ENCODE measurements around the gene TMEM41B.
"Not testable (repeated sequence)": the region's sequence is repeated elsewhere in the genome, so short reads cannot be mapped to it uniquely, and the experiment has no call there.

The TMEM41B gene

GRCh38 chr11:9259981-9260837, 54.2 kb downstream of the TMEM41B start:
- Histone ChIP-seq H3K9me3 (ENCODE audit: low read length) (no peaks in the 10 kb centered on the region), H3K4me2 (ENCODE audit: low read length) (no peak overlapping the region), H4K20me1 (ENCODE audit: insufficient read depth, low read length) (no peaks in the 10 kb centered on the region), H3K9ac (ENCODE audit: low read length) (no peak overlapping the region), H3K79me2 (ENCODE audit: insufficient read depth, low read length) (no peaks in the 10 kb centered on the region), H3K4me1 (ENCODE audit: insufficient read depth, low read length, severe bottlenecking) (peaks cover 20% of the 10 kb centered on the region), H3K36me3 (ENCODE audit: insufficient read depth, low read length) (no peaks in the 10 kb centered on the region), H3K9me2 (ENCODE audit: low read depth, low read length) (no peaks in the 10 kb centered on the region), H3K27ac (ENCODE audit: low read depth, low read length, poor library complexity, severe bottlenecking) (no peak overlapping the region), H3F3A (ENCODE audit: insufficient read depth, low read length) (no peaks in the 10 kb centered on the region), H2AFZ (ENCODE audit: low read length) (no peak overlapping the region), H3K4me3 (ENCODE audit: low read depth, low read length, poor library complexity, severe bottlenecking) (no peak overlapping the region), H3K27me3 (ENCODE audit: insufficient read depth, low read length) (no peaks in the 10 kb centered on the region)
- TF ChIP-seq CTCF (IDR thresholded peaks at IDR 0.05; ENCODE audit: low read length): peak; percentile 29; the same call in 1 of the 2 replicates
- TF ChIP-seq EZH2 (IDR thresholded peaks at IDR 0.05; ENCODE audit: borderline replicate concordance, low read length): no peak

- H3K9me2 ChIP-seq (ENCODE audit: low read depth, low read length); H3F3A ChIP-seq (ENCODE audit: insufficient read depth, low read length); H3K27ac ChIP-seq (ENCODE audit: low read depth, low read length, poor library complexity, severe bottlenecking); H3K36me3 ChIP-seq (ENCODE audit: insufficient read depth, low read length); H2AFZ ChIP-seq (ENCODE audit: low read length); H3K4me1 ChIP-seq (ENCODE audit: insufficient read depth, low read length, severe bottlenecking); H3K27me3 ChIP-seq (ENCODE audit: insufficient read depth, low read length); H3K79me2 ChIP-seq (ENCODE audit: insufficient read depth, low read length); H4K20me1 ChIP-seq (ENCODE audit: insufficient read depth, low read length); H3K9ac ChIP-seq (ENCODE audit: low read length); H3K9me3 ChIP-seq (ENCODE audit: low read length); H3K4me3 ChIP-seq (ENCODE audit: low read depth, low read length, poor library complexity, severe bottlenecking); H3K4me2 ChIP-seq (ENCODE audit: low read length): not testable (repeated sequence)
Measured at GRCh38 chr11:9258279-9258678, 56.1 kb downstream of the TMEM41B start.

GRCh38 chr11:9254416-9254815, 60.0 kb downstream of the TMEM41B start:
- no peaks in the 10 kb centered on the region for H3F3A ChIP-seq (ENCODE audit: insufficient read depth, low read length)
- H3K9ac ChIP-seq (ENCODE audit: low read length): no peak overlapping the region
- TF ChIP-seq CTCF (IDR thresholded peaks at IDR 0.05; ENCODE audit: low read length) (no peak), EZH2 (IDR thresholded peaks at IDR 0.05; ENCODE audit: borderline replicate concordance, low read length) (no peak)
- no peaks in the 10 kb centered on the region for H3K9me2 ChIP-seq (ENCODE audit: low read depth, low read length)
- H3K27ac ChIP-seq (ENCODE audit: low read depth, low read length, poor library complexity, severe bottlenecking): no peak overlapping the region
- no peaks in the 10 kb centered on the region for H3K79me2 ChIP-seq (ENCODE audit: insufficient read depth, low read length)
- no peak overlapping the region for H3K4me2 ChIP-seq (ENCODE audit: low read length)
- no peak overlapping the region for H2AFZ ChIP-seq (ENCODE audit: low read length)
- no peaks in the 10 kb centered on the region for H3K4me1 ChIP-seq (ENCODE audit: insufficient read depth, low read length, severe bottlenecking)
- H3K36me3 ChIP-seq (ENCODE audit: insufficient read depth, low read length): no peaks in the 10 kb centered on the region
- H4K20me1 ChIP-seq (ENCODE audit: insufficient read depth, low read length): no peaks in the 10 kb centered on the region
- no peaks in the 10 kb centered on the region for H3K27me3 ChIP-seq (ENCODE audit: insufficient read depth, low read length)
- H3K9me3 ChIP-seq (ENCODE audit: low read length): no peaks in the 10 kb centered on the region
- no peak overlapping the region for H3K4me3 ChIP-seq (ENCODE audit: low read depth, low read length, poor library complexity, severe bottlenecking)

GRCh38 chr11:9253086-9253485, 61.3 kb downstream of the TMEM41B start:
- H3K79me2 ChIP-seq (ENCODE audit: insufficient read depth, low read length): no peaks in the 10 kb centered on the region
- no peaks in the 10 kb centered on the region; the same call in 1 of the 2 replicates for H3K27me3 ChIP-seq (ENCODE audit: insufficient read depth, low read length)
- no peak overlapping the region for H3K4me3 ChIP-seq (ENCODE audit: low read depth, low read length, poor library complexity, severe bottlenecking)
- no peaks in the 10 kb centered on the region for H3K9me2 ChIP-seq (ENCODE audit: low read depth, low read length)
- H2AFZ ChIP-seq (ENCODE audit: low read length): no peak overlapping the region
- H3K9me3 ChIP-seq (ENCODE audit: low read length): no peaks in the 10 kb centered on the region
- no peak overlapping the region for H3K9ac ChIP-seq (ENCODE audit: low read length)
- H3K27ac ChIP-seq (ENCODE audit: low read depth, low read length, poor library complexity, severe bottlenecking): no peak overlapping the region
- no peak overlapping the region for H3K4me2 ChIP-seq (ENCODE audit: low read length)
- no peaks in the 10 kb centered on the region for H3K36me3 ChIP-seq (ENCODE audit: insufficient read depth, low read length)
- H4K20me1 ChIP-seq (ENCODE audit: insufficient read depth, low read length): no peaks in the 10 kb centered on the region
- TF ChIP-seq EZH2 (IDR thresholded peaks at IDR 0.05; ENCODE audit: borderline replicate concordance, low read length) (no peak), CTCF (IDR thresholded peaks at IDR 0.05; ENCODE audit: low read length) (no peak)
- no peaks in the 10 kb centered on the region for H3K4me1 ChIP-seq (ENCODE audit: insufficient read depth, low read length, severe bottlenecking)
- no peaks in the 10 kb centered on the region for H3F3A ChIP-seq (ENCODE audit: insufficient read depth, low read length)

Measured in OCI-LY1 (cell line).